WTC11 (cell line): ENCODE results near the gene KIF2C.

Experiments used
- ESRRA ChIP-seq: sonication (generic); formaldehyde crosslinking; IDR thresholded peaks from 2 replicates; pipeline ENCODE4 v1.8.1; 2022; ENCODE audit warnings: mild to moderate bottlenecking, missing genetic modification reagents, borderline replicate concordance
- GABPB1 ChIP-seq: sonication (generic); formaldehyde crosslinking; IDR thresholded peaks from 2 replicates; pipeline ENCODE4 v1.8.1; 2023; ENCODE audit warnings: mild to moderate bottlenecking, missing genetic modification reagents
- IRF2 ChIP-seq: sonication (generic); formaldehyde crosslinking; IDR thresholded peaks from 2 replicates; pipeline ENCODE4 v1.8.0; 2022; ENCODE audit warnings: low read depth, missing genetic modification reagents, borderline replicate concordance
- MXD4 ChIP-seq: fragments of 250-450 bp; sonication (Bioruptor Pico); IDR thresholded peaks from 2 replicates; pipeline ENCODE4 v1.8.0; 2021; ENCODE audit warnings: mild to moderate bottlenecking, moderate library complexity, borderline replicate concordance
- NFYB ChIP-seq: sonication (generic); formaldehyde crosslinking; conservative IDR thresholded peaks from 2 replicates; pipeline ENCODE4 v1.8.0; 2022; ENCODE audit warnings: low read depth, missing genetic modification reagents
- ZNF263 ChIP-seq: sonication (generic); formaldehyde crosslinking; IDR thresholded peaks from 2 replicates; pipeline ENCODE4 v1.8.1; 2022; ENCODE audit warnings: low read depth, mild to moderate bottlenecking, moderate library complexity, missing genetic modification reagents
- TF ChIP-seq, protein P1 (sequence below): sonication (generic); formaldehyde crosslinking; conservative IDR thresholded peaks from 2 replicates; pipeline ENCODE4 v1.8.1; 2022; ENCODE audit warnings: mild to moderate bottlenecking, missing genetic modification reagents
- TF ChIP-seq, protein P2 (sequence below): fragments of 200-600 bp; IDR thresholded peaks from 2 replicates; pipeline ENCODE4 v1.8.0; 2022; ENCODE audit warnings: antibody characterized with exemption
- TF ChIP-seq, protein P3 (sequence below): sonication (generic); formaldehyde crosslinking; IDR thresholded peaks from 2 replicates; pipeline ENCODE4 v1.8.0; 2022; ENCODE audit warnings: mild to moderate bottlenecking, missing genetic modification reagents
- TF ChIP-seq, protein P4 (sequence below): fragments of 250-450 bp; sonication (Bioruptor Pico); IDR thresholded peaks from 2 replicates; pipeline ENCODE4 v1.8.0; 2021; ENCODE audit warnings: mild to moderate bottlenecking
- TF ChIP-seq, protein P5 (sequence below): sonication (generic); formaldehyde crosslinking; IDR thresholded peaks from 2 replicates; pipeline ENCODE4 v1.8.0; 2022; ENCODE audit warnings: mild to moderate bottlenecking, missing genetic modification reagents

DNA sequence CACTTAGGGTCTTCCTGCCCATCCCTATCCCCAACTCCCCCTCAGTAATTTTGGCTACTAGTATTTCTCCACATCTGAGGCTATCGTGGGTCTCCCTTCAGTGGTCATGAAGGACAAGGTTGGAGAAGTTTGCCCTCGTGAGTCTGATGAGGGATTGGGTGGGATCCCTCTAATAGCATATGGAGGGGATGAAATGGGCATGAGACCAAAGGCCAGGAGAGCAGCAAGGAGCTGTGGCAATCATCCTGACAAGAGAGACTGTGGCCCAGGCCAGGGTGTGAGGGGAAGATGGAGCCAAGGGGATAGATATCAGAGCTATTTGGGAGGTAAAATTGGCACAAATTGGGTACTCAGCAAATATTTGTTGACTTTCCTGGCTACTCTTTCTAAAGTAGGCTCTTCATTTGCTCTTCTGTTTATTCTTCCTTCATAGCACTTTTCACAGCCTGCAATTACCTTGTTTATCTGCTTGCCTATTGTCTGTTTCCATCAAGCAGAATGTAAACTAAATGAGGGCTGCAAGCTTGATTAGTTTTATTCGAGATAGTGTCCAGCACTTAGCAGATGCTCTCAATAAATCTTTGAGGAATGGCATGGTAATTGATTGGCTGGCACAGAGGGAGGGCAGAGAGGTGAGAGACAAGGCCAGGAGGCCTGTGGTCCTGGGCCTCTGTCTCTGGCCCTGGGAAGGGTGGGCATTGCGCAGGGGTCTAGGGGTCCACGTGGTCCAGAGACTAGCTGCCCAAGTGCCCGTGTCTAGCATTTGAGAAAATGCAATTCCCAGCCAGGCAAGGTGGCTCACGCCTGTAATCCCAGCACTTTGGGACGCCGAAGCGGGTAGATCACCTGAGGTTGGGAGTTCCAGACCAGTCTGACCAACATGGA, 59.1 kb downstream of the KIF2C start:
- TF ChIP-seq IRF2 (CRISPR knock-in tag) (no peak), NFYB (CRISPR knock-in tag) (no peak), MXD4 (CRISPR knock-in tag) (no peak), ESRRA (CRISPR knock-in tag) (no peak), GABPB1 (CRISPR knock-in tag) (no peak), ZNF263 (CRISPR knock-in tag) (no peak)
- TF ChIP-seq, protein P1, sequence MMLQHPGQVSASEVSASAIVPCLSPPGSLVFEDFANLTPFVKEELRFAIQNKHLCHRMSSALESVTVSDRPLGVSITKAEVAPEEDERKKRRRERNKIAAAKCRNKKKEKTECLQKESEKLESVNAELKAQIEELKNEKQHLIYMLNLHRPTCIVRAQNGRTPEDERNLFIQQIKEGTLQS: no peak
- TF ChIP-seq, protein P2, sequence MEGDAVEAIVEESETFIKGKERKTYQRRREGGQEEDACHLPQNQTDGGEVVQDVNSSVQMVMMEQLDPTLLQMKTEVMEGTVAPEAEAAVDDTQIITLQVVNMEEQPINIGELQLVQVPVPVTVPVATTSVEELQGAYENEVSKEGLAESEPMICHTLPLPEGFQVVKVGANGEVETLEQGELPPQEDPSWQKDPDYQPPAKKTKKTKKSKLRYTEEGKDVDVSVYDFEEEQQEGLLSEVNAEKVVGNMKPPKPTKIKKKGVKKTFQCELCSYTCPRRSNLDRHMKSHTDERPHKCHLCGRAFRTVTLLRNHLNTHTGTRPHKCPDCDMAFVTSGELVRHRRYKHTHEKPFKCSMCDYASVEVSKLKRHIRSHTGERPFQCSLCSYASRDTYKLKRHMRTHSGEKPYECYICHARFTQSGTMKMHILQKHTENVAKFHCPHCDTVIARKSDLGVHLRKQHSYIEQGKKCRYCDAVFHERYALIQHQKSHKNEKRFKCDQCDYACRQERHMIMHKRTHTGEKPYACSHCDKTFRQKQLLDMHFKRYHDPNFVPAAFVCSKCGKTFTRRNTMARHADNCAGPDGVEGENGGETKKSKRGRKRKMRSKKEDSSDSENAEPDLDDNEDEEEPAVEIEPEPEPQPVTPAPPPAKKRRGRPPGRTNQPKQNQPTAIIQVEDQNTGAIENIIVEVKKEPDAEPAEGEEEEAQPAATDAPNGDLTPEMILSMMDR: no peak
- TF ChIP-seq, protein P3, sequence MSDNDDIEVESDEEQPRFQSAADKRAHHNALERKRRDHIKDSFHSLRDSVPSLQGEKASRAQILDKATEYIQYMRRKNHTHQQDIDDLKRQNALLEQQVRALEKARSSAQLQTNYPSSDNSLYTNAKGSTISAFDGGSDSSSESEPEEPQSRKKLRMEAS (CRISPR knock-in tag): no peak
- TF ChIP-seq, protein P4, sequence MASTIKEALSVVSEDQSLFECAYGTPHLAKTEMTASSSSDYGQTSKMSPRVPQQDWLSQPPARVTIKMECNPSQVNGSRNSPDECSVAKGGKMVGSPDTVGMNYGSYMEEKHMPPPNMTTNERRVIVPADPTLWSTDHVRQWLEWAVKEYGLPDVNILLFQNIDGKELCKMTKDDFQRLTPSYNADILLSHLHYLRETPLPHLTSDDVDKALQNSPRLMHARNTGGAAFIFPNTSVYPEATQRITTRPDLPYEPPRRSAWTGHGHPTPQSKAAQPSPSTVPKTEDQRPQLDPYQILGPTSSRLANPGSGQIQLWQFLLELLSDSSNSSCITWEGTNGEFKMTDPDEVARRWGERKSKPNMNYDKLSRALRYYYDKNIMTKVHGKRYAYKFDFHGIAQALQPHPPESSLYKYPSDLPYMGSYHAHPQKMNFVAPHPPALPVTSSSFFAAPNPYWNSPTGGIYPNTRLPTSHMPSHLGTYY: no peak
- TF ChIP-seq, protein P5, sequence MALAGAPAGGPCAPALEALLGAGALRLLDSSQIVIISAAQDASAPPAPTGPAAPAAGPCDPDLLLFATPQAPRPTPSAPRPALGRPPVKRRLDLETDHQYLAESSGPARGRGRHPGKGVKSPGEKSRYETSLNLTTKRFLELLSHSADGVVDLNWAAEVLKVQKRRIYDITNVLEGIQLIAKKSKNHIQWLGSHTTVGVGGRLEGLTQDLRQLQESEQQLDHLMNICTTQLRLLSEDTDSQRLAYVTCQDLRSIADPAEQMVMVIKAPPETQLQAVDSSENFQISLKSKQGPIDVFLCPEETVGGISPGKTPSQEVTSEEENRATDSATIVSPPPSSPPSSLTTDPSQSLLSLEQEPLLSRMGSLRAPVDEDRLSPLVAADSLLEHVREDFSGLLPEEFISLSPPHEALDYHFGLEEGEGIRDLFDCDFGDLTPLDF (CRISPR knock-in tag): no peak
